Measurements from ENCODE around the gene ADD3.

Gene ADD3

GRCh38 chr10:110061687-110062086 lies 53.9 kb downstream of the ADD3 start:
- TF ChIP-seq CTCF (IDR thresholded peaks at IDR 0.05; ENCODE audit: poor library complexity, severe bottlenecking) = no peak

GRCh38 chr10:110065269-110065668 lies 57.5 kb downstream of the ADD3 start:
- ATAC-seq (ENCODE audit: low read depth) = no peak
- no peaks in the 10 kb centered on the region for H3K36me3 ChIP-seq (ENCODE audit: low read depth)
- no peaks in the 10 kb centered on the region for H3K9me3 ChIP-seq (ENCODE audit: severe bottlenecking)
- H3K27me3 ChIP-seq (ENCODE audit: insufficient read depth, poor library complexity, severe bottlenecking) = no peaks in the 10 kb centered on the region
- H3K4me3 ChIP-seq (ENCODE audit: severe bottlenecking) = no peak overlapping the region
- TF ChIP-seq CTCF (IDR thresholded peaks at IDR 0.05; ENCODE audit: poor library complexity, severe bottlenecking) = no peak
- no peaks in the 10 kb centered on the region for H3K4me1 ChIP-seq (ENCODE audit: insufficient read depth, poor library complexity, severe bottlenecking)
- no peak overlapping the region for H3K27ac ChIP-seq (ENCODE audit: poor library complexity, severe bottlenecking)
- no peak for DNase-seq (ENCODE audit: low spot score)

More at GRCh38 chr10:110061687-110062086, 53.9 kb downstream of the ADD3 start:
- Histone ChIP-seq H3K27ac (ENCODE audit: poor library complexity, severe bottlenecking) (no peak overlapping the region), H3K4me3 (ENCODE audit: severe bottlenecking) (no peak overlapping the region), H3K9me3 (ENCODE audit: severe bottlenecking) (no peaks in the 10 kb centered on the region), H3K27me3 (ENCODE audit: insufficient read depth, poor library complexity, severe bottlenecking) (no peaks in the 10 kb centered on the region), H3K36me3 (ENCODE audit: low read depth) (no peaks in the 10 kb centered on the region), H3K4me1 (ENCODE audit: insufficient read depth, poor library complexity, severe bottlenecking) (no peaks in the 10 kb centered on the region)
- ATAC-seq (ENCODE audit: low read depth) = no peak
- no peak for DNase-seq (ENCODE audit: low spot score)

- no peak for DNase-seq (ENCODE audit: low spot score)
- no peak for TF ChIP-seq CTCF (IDR thresholded peaks at IDR 0.05; ENCODE audit: poor library complexity, severe bottlenecking)
- no peak overlapping the region for H3K27ac ChIP-seq (ENCODE audit: poor library complexity, severe bottlenecking)
Observed at GRCh38 chr10:110067960-110068770, 60.4 kb downstream of the ADD3 start.

GRCh38 chr10:110068780-110069179 lies 61.0 kb downstream of the ADD3 start:
- H3K27me3 ChIP-seq (ENCODE audit: insufficient read depth, poor library complexity, severe bottlenecking) = no peaks in the 10 kb centered on the region
- no peaks in the 10 kb centered on the region for H3K36me3 ChIP-seq (ENCODE audit: low read depth)
- no peak overlapping the region for H3K27ac ChIP-seq (ENCODE audit: poor library complexity, severe bottlenecking)
- no peak for TF ChIP-seq CTCF (IDR thresholded peaks at IDR 0.05; ENCODE audit: poor library complexity, severe bottlenecking)
- no peaks in the 10 kb centered on the region for H3K4me1 ChIP-seq (ENCODE audit: insufficient read depth, poor library complexity, severe bottlenecking)
- DNase-seq (ENCODE audit: low spot score) (no peak), ATAC-seq (ENCODE audit: low read depth) (no peak)
- no peak overlapping the region for H3K4me3 ChIP-seq (ENCODE audit: severe bottlenecking)
- H3K9me3 ChIP-seq (ENCODE audit: severe bottlenecking) = no peaks in the 10 kb centered on the region

More at GRCh38 chr10:110067960-110068770, 60.4 kb downstream of the ADD3 start:
- no peaks in the 10 kb centered on the region for H3K9me3 ChIP-seq (ENCODE audit: severe bottlenecking)
- ATAC-seq (ENCODE audit: low read depth) = no peak
- no peaks in the 10 kb centered on the region for H3K27me3 ChIP-seq (ENCODE audit: insufficient read depth, poor library complexity, severe bottlenecking)
- H3K36me3 ChIP-seq (ENCODE audit: low read depth) = no peaks in the 10 kb centered on the region
- H3K4me3 ChIP-seq (ENCODE audit: severe bottlenecking) = no peak overlapping the region
- no peaks in the 10 kb centered on the region for H3K4me1 ChIP-seq (ENCODE audit: insufficient read depth, poor library complexity, severe bottlenecking)

- ATAC-seq (ENCODE audit: low read depth) = no peak
- no peak for DNase-seq (ENCODE audit: low spot score)
- H3K27ac ChIP-seq (ENCODE audit: poor library complexity, severe bottlenecking) = no peak overlapping the region
- H3K36me3 ChIP-seq (ENCODE audit: low read depth) = no peaks in the 10 kb centered on the region
- H3K27me3 ChIP-seq (ENCODE audit: insufficient read depth, poor library complexity, severe bottlenecking) = no peaks in the 10 kb centered on the region
- no peak overlapping the region for H3K4me3 ChIP-seq (ENCODE audit: severe bottlenecking)
- no peaks in the 10 kb centered on the region for H3K9me3 ChIP-seq (ENCODE audit: severe bottlenecking)
- no peak for TF ChIP-seq CTCF (IDR thresholded peaks at IDR 0.05; ENCODE audit: poor library complexity, severe bottlenecking)
- H3K4me1 ChIP-seq (ENCODE audit: insufficient read depth, poor library complexity, severe bottlenecking) = peaks cover under 1% of the 10 kb centered on the region
Observed at GRCh38 chr10:110069502-110069982, 61.8 kb downstream of the ADD3 start.

All from RWPE2 (cell line).